ENCODE measurements around the gene CIAO2B.

Gene CIAO2B

DNA sequence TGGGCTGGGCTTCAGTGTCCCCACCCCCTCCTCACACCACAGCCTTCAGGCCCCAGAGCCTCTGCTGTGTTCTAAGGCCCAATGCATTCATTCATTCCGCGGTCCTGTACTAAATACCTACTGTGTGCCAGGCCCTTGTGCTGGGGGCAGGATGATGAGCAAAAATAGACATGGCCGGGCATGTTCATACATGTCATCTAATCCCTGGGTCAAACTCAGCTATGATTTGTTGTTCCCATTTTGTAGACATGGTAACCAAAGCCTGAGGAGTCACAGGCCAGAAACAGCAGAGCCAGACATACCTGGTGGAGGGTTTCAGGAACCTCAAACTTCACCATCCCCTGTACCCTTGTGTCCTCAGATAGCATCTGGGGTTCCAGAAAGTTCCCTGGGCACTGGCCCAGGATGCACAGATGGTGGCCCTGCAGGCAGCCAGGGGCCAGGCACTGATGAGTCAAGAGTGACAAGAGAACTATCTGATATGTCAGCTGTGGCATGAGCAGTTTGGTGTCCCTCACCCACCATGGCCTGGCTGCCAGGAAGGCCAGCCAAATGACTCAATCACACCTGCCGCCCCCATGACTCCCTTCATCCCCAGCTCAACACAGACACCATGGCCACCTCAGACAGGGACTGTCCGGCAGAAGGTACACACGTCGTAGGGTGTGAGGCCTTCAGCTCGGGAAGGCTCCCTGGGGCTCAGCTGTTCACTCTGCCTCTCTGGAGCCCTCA, 6.1 kb downstream of the CIAO2B start:
- Histone ChIP-seq H3K27me3 (ENCODE audit: insufficient read depth, low read length) (peaks cover 27% of the 10 kb centered on the region), H3K4me3 (ENCODE audit: low read length) (no peak overlapping the region), H3K9me3 (ENCODE audit: low read length) (no peaks in the 10 kb centered on the region), H2AFZ (ENCODE audit: low read depth, low read length) (no peak overlapping the region), H3K4me1 (ENCODE audit: insufficient read depth, low read length) (peaks cover 34% of the 10 kb centered on the region), H3K36me3 (ENCODE audit: insufficient read depth, low read length) (no peaks in the 10 kb centered on the region)

DNA sequence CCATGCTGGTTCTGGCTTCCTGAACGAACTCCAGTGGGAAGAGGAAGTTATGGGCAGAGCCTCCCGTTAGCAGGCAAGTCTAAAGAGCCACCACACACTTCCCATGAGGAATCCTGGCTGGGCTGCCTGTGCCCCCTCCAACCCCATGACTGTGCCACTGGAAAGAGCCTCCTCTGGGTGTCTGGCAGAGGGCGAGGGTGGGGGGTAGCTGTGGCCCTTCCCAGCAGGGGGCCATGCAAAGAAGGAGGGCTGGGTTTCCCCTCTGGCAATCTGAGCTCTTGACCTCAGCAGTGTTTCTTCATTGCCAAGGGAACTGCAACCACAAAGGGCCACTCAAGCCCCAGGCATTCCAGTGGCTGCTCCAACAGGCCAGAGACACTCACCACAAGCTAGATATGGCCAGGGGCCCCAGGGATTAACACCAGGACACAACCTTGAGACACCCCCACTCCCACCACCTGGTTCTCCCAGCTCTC, 7.2 kb downstream of the CIAO2B start:
- Histone ChIP-seq H3K36me3 (ENCODE audit: insufficient read depth, low read length) (no peaks in the 10 kb centered on the region), H3K4me1 (ENCODE audit: insufficient read depth, low read length) (peaks cover 31% of the 10 kb centered on the region), H3K4me3 (ENCODE audit: low read length) (no peak overlapping the region), H3K9me3 (ENCODE audit: low read length) (no peaks in the 10 kb centered on the region), H3K27me3 (ENCODE audit: insufficient read depth, low read length) (peaks cover 30% of the 10 kb centered on the region), H2AFZ (ENCODE audit: low read depth, low read length) (no peak overlapping the region)

DNA sequence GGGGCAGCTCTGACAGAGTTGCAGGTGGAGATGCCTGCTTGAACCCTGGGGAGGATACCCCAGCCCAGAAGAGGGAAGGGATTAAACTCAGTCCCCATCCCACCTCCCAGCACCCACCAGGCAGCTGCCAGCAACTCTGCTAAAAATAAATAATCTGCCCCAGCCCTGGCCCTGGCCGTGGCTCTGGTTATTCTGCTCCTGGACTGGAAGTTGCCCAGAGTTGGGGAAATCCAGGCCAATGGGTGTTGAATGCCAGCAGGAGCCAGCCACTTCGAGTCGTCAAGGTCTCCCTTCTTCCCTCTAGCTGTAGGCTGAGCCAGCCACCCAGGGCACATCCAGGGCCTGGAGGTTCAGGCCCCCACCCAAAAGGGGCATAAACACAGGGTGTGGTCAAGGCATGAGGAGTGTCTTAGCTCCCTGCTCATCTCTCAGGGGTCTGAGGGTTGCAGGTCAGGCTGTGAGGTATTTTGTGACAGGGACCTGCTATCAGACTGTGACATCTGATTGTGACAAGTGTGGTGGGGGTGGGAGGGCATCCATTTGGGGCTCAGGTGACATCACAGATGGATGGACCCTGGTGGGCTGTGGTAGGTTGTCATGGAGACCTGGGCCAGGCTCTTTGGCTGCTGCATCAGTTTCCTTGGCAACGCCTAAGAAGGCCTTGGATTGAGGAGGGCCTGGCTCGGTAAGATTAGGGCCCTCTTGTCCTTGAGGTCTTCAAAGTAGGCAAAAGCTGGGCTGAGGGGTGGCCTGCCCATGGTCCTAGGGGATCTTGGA, 7.8 kb downstream of the CIAO2B start:
- Histone ChIP-seq H3K27me3 (ENCODE audit: insufficient read depth, low read length) (peaks cover 32% of the 10 kb centered on the region), H3K36me3 (ENCODE audit: insufficient read depth, low read length) (no peaks in the 10 kb centered on the region), H3K9me3 (ENCODE audit: low read length) (no peaks in the 10 kb centered on the region), H3K4me3 (ENCODE audit: low read length) (no peak overlapping the region), H2AFZ (ENCODE audit: low read depth, low read length) (no peak overlapping the region), H3K4me1 (ENCODE audit: insufficient read depth, low read length) (peaks cover 31% of the 10 kb centered on the region)

DNA sequence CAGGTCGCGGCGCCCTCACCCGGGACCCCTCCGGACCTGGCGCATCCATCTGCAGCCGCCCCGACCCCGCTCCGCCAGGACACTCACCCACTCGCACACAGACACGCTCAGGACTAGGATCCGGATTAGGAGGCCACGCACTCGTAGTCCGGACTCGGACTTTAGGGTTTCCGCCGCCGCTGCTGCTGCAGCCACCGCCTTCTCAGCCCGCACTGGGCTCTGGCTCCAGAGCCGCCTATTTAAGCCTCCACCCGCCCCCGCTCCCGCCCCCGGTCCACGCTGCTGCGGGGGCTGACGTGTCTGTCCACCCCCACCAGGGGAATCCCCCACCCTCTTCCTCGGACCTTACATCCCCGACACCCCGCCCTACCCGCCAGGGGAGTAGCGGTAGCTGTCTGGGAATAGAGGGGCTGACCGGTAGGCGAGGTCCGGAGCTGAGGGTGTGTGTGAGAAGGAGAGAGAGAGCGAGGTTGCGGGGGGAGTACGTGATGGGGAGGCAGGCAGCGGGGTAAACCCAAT, 8.8 kb downstream of the CIAO2B start, which contains the start of gene RRAD:
Gene RRAD, minus strand, starts transcription at position 214 of the 519 bp plus-strand sequence. CDS start 356 bp downstream, outside the sequence.
- no peak within 1 kb of the TSS for H3K4me3 ChIP-seq (ENCODE audit: low read length)
- H3K9me3 ChIP-seq (ENCODE audit: low read length): no peaks in the 10 kb centered on the region
- peaks cover 31% of the 10 kb centered on the region for H3K4me1 ChIP-seq (ENCODE audit: insufficient read depth, low read length)
- H3K27me3 ChIP-seq (ENCODE audit: insufficient read depth, low read length): peaks cover 32% of the 10 kb centered on the region
- no peak within 1 kb of the TSS for H2AFZ ChIP-seq (ENCODE audit: low read depth, low read length)
- H3K36me3 ChIP-seq (ENCODE audit: insufficient read depth, low read length): no peaks in the 10 kb centered on the region

DNA sequence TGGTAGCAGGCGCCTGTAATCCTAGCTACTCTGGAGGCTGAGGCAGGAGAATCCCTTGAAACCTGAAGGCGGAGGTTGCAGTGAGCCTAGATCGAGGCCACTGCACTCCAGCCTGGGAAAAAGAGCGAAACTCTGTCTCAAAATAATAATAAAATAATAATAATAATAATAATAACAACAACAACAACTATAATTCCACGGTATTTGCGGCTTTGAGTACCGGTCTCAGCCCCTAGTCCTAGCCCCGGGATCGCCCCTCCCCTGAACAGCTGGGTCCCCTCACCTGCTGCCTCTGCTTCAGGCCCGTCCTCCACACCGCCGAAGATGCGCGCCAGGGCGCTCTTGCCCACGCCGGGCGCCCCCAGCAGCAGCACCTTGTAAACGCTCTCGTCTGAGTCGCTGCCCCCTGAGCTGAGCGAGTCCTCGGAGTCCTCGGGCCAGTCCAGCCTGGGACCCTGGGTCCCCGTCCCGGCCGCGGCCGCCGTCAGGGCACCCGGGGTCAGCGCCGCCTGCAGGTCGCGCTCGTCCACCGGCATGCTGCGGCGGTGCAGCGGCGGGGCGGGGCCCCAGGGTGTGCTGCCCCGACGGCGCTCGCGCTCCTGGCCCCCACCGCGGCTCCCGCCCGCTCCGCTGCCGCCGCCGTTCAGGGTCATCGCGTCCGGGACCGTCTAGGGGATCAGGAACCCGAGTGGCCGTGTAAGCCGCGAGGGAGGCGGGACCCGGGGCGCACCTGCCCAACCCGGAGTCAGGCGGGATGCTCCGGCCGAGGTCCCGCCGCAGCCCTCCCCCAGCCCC, 9.5 kb downstream of the CIAO2B start:
- no peaks in the 10 kb centered on the region for H3K36me3 ChIP-seq (ENCODE audit: insufficient read depth, low read length)
- peaks cover 32% of the 10 kb centered on the region for H3K27me3 ChIP-seq (ENCODE audit: insufficient read depth, low read length)
- H3K4me1 ChIP-seq (ENCODE audit: insufficient read depth, low read length): peaks cover 37% of the 10 kb centered on the region
- no peak overlapping the region for H2AFZ ChIP-seq (ENCODE audit: low read depth, low read length)
- no peak overlapping the region for H3K4me3 ChIP-seq (ENCODE audit: low read length)
- H3K9me3 ChIP-seq (ENCODE audit: low read length): no peaks in the 10 kb centered on the region

DNA sequence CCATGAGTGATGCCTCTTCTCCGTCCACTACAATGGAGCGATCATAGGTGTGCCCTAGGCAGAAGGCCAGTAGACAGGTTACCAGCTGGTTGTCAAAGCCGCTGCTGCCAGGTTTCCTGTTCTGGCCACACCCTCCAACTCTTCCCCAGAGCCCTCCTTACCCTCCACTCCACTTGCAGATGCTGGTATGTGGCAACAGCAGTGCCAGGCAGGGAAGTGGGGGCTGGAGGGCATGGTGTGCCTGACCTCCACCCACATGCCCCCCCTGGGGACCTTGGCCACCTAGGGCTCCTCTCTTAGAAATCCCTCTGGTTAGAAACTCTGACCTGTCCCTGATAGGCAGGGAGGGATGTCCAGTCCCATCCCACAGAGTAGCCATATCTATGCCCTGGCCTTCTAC, 10.3 kb downstream of the CIAO2B start:
- Histone ChIP-seq H3K9me3 (ENCODE audit: low read length) (no peaks in the 10 kb centered on the region), H3K27me3 (ENCODE audit: insufficient read depth, low read length) (peaks cover 32% of the 10 kb centered on the region), H2AFZ (ENCODE audit: low read depth, low read length) (no peak overlapping the region), H3K4me1 (ENCODE audit: insufficient read depth, low read length) (peaks cover 44% of the 10 kb centered on the region), H3K36me3 (ENCODE audit: insufficient read depth, low read length) (no peaks in the 10 kb centered on the region), H3K4me3 (ENCODE audit: low read length) (no peak overlapping the region)

DNA sequence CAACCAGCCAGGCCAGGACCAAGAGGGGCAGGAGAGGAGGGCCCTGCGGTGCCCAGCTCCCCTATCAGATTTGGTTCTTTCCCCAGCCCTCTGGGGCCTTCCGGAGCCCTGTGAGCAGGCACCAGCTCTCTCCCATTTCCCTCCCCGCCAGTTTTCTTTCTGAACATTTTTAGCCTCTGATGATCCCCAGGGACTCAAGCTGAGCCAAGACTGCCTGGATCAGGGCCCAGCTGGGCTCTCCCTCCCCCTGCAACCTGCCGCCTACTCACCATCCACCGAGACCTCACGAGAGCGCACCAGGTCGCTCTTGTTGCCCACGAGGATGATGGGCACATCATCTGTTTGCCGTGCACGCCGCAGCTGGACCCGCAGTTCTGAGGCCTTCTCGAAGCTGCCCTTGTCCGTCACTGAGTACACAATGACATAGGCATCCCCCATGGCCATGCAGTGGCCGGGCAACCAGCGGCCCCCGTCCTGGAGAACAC, 10.9 kb downstream of the CIAO2B start:
- peaks cover 32% of the 10 kb centered on the region for H3K27me3 ChIP-seq (ENCODE audit: insufficient read depth, low read length)
- no peak overlapping the region for H2AFZ ChIP-seq (ENCODE audit: low read depth, low read length)
- peaks cover 42% of the 10 kb centered on the region for H3K4me1 ChIP-seq (ENCODE audit: insufficient read depth, low read length)
- no peak overlapping the region for H3K4me3 ChIP-seq (ENCODE audit: low read length)
- H3K9me3 ChIP-seq (ENCODE audit: low read length): no peaks in the 10 kb centered on the region
- no peaks in the 10 kb centered on the region for H3K36me3 ChIP-seq (ENCODE audit: insufficient read depth, low read length)

DNA sequence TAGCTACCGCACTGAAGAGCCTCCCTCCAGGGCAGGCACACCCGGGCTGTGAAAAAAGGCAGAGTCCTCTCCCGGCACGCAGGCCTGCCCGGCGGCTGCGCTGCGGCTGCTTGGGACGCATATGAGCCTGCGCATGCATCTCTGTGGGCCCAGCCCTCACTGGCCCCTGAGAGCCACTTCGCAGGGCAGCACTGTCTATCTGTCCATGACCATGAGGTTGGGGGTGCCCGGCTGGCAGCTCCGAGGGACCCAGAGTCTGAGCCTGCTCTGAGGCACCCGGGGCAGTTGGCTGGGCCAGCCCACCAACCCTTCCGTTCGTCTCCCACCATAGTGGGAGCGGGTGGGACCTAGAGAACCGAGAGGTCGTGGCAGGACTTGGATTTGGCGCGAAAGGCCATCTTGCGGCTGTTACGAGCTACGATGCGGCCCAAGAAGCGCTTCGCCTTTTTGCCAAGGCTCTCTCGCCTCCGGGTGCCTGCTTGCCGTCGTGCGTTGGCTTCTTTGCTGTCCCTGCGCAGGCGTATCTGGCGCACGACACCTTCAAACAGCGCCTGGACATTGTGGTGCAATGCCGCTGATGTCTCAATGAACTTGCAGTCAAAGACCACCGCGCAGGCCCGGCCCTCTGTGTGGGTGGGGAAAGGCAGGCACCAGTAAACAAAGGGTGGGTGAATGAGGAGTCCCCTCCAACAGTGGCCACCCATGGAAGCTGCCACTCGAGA, 12.3 kb downstream of the CIAO2B start:
- Histone ChIP-seq H3K36me3 (ENCODE audit: insufficient read depth, low read length) (no peaks in the 10 kb centered on the region), H2AFZ (ENCODE audit: low read depth, low read length) (no peak overlapping the region), H3K27me3 (ENCODE audit: insufficient read depth, low read length) (peaks cover 32% of the 10 kb centered on the region), H3K4me3 (ENCODE audit: low read length) (no peak overlapping the region), H3K9me3 (ENCODE audit: low read length) (no peaks in the 10 kb centered on the region), H3K4me1 (ENCODE audit: insufficient read depth, low read length) (peaks cover 28% of the 10 kb centered on the region)

DNA sequence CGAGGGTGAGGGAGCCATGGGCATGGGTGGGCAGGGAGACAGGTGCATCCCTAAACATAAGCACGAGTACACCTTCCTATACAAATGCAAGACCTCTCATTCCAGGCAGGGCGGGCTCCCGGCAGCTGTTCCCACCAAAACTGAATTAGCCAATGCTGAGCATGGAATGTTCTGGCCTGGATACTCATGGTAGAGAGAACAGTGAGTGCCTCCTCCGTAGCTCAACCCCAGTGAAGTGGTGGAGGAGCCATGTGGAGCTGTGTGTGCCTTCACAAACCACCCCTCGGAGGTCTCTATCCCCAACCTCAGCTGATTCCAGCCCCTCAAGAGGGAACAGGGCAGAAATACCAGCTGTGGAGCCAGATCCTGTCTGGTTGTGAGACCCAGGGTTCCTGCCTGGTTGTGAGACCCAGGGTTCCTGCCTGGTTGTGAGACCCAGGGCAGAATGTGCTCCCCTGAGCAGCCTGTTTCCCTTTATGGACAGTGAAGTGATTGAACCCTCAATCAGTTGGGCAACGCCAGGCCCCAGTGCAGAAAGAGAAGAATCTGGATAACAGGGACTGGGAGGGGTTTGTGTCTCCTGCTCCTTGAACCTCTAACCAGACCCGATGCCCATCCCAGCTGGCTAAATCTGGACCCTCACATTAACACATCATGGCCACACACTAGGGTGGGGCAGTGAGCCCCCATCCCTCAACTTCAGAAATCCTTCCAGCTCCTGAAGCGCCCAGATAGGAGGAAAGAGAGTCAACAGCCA, 13.1 kb downstream of the CIAO2B start:
- H3K9me3 ChIP-seq (ENCODE audit: low read length): no peaks in the 10 kb centered on the region
- peaks cover 20% of the 10 kb centered on the region for H3K4me1 ChIP-seq (ENCODE audit: insufficient read depth, low read length)
- H2AFZ ChIP-seq (ENCODE audit: low read depth, low read length): no peak overlapping the region
- no peak overlapping the region for H3K4me3 ChIP-seq (ENCODE audit: low read length)
- peaks cover 32% of the 10 kb centered on the region for H3K27me3 ChIP-seq (ENCODE audit: insufficient read depth, low read length)
- H3K36me3 ChIP-seq (ENCODE audit: insufficient read depth, low read length): no peaks in the 10 kb centered on the region

DNA sequence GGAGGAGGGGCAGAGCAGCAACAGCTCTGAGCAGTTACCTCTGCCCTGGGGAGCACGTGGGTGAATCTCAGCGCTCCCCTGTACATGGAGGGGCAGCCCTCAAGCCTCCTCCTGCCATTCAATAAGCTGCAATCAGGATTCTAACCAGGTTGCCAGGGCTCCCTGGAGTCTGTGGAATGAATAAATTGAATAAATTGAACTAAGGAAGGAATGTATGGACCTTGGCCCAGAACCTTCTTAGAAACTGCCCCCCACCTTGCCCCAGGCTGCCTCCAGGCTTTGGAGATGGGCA, 14.0 kb downstream of the CIAO2B start:
- H3K9me3 ChIP-seq (ENCODE audit: low read length): no peaks in the 10 kb centered on the region
- H3K27me3 ChIP-seq (ENCODE audit: insufficient read depth, low read length): peaks cover 25% of the 10 kb centered on the region
- peaks cover 13% of the 10 kb centered on the region for H3K4me1 ChIP-seq (ENCODE audit: insufficient read depth, low read length)
- no peak overlapping the region for H2AFZ ChIP-seq (ENCODE audit: low read depth, low read length)
- H3K36me3 ChIP-seq (ENCODE audit: insufficient read depth, low read length): no peaks in the 10 kb centered on the region
- H3K4me3 ChIP-seq (ENCODE audit: low read length): no peak overlapping the region

DNA sequence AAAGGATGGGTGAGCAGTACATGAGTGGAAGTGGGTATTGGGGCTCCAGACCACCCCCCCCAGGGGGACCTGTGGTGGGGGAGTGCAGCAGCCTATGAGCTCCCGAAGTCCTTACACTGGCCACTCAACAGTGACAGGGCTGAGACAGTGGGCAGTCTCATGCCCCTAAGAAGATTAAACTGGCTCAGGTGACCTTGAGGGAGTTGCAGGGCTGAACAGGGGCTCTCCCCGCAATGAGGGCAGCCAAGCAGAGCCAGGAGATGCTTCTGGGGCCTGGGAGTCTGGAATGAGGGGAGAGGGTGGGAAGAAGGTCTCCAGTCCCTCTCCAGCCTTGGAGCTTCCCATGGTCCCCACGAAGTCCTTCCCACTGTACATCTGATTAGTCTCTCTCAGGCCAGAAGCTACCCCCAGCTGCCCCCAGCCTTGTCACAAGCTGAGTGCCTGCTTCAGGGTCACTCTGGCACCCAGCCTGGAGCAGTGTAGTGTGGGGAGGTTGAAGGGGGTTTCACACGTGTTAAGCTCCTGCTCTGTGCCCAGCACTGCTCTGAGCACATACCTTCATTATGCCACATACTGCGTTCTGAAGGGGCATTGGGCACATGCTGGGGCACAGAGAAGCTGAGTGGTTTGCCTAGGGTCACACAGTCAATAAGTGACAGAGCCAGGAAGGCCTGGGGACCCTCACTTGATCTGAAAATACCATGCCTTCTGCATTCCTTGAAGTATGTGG, 14.5 kb downstream of the CIAO2B start:
- peaks cover 13% of the 10 kb centered on the region for H3K4me1 ChIP-seq (ENCODE audit: insufficient read depth, low read length)
- H3K9me3 ChIP-seq (ENCODE audit: low read length): no peaks in the 10 kb centered on the region
- no peak overlapping the region for H2AFZ ChIP-seq (ENCODE audit: low read depth, low read length)
- peaks cover 20% of the 10 kb centered on the region for H3K27me3 ChIP-seq (ENCODE audit: insufficient read depth, low read length)
- no peak overlapping the region for H3K4me3 ChIP-seq (ENCODE audit: low read length)
- no peaks in the 10 kb centered on the region for H3K36me3 ChIP-seq (ENCODE audit: insufficient read depth, low read length)

Data from neuron (in vitro differentiated cells).